Measurements from ENCODE around the gene FAM89B.

FAM89B gene

GRCh38 chr11:65578667-65579066, 6.3 kb downstream of the FAM89B start:
- no peak for TF ChIP-seq CTCF (IDR thresholded peaks at IDR 0.05; ENCODE audit: borderline replicate concordance, insufficient read depth, low read depth, low read length)
- H3K4me3 ChIP-seq (ENCODE audit: low read depth, low read length) = no peak overlapping the region

GRCh38 chr11:65579291-65579690, 7.0 kb downstream of the FAM89B start:
- no peak for TF ChIP-seq CTCF (IDR thresholded peaks at IDR 0.05; ENCODE audit: borderline replicate concordance, insufficient read depth, low read depth, low read length)
- H3K4me3 ChIP-seq (ENCODE audit: low read depth, low read length) = no peak overlapping the region

GRCh38 chr11:65580031-65580692, 7.8 kb downstream of the FAM89B start:
- H3K4me3 ChIP-seq (ENCODE audit: low read depth, low read length) = no peak overlapping the region
- no peak for TF ChIP-seq CTCF (IDR thresholded peaks at IDR 0.05; ENCODE audit: borderline replicate concordance, insufficient read depth, low read depth, low read length)

GRCh38 chr11:65580756-65581155, 8.4 kb downstream of the FAM89B start:
- no peak overlapping the region for H3K4me3 ChIP-seq (ENCODE audit: low read depth, low read length)
- TF ChIP-seq CTCF (IDR thresholded peaks at IDR 0.05; ENCODE audit: borderline replicate concordance, insufficient read depth, low read depth, low read length) = no peak

- TF ChIP-seq CTCF (IDR thresholded peaks at IDR 0.05; ENCODE audit: borderline replicate concordance, insufficient read depth, low read depth, low read length) = no peak
- H3K4me3 ChIP-seq (ENCODE audit: low read depth, low read length) = no peak overlapping the region
These were observed 9.6 kb downstream of the FAM89B start for GRCh38 chr11:65581928-65582327.

- TF ChIP-seq CTCF (IDR thresholded peaks at IDR 0.05; ENCODE audit: borderline replicate concordance, insufficient read depth, low read depth, low read length) = no peak
- no peak overlapping the region for H3K4me3 ChIP-seq (ENCODE audit: low read depth, low read length)
These were observed 11.3 kb downstream of the FAM89B start for GRCh38 chr11:65583589-65583988.

- TF ChIP-seq CTCF (IDR thresholded peaks at IDR 0.05; ENCODE audit: borderline replicate concordance, insufficient read depth, low read depth, low read length) = no peak
- no peak overlapping the region for H3K4me3 ChIP-seq (ENCODE audit: low read depth, low read length)
These were observed 11.8 kb downstream of the FAM89B start for GRCh38 chr11:65584106-65584505.
